Measurements from ENCODE around the gene TAS2R20. TPM values are rescaled to one million over a fixed set of nuclear protein-coding genes. Genes with fewer than 3 reads are reported as not detected.
"Not testable (repeated sequence)": the region's sequence is repeated elsewhere in the genome, so short reads cannot be mapped to it uniquely, and the experiment has no call there.

TAS2R20 gene
- total RNA-seq = under 1 TPM; 0.24 to 0.33 TPM

- H3K4me1 ChIP-seq = no peaks in the 10 kb centered on the region
- no peak for TF ChIP-seq CTCF (IDR thresholded peaks at IDR 0.05)
- H3K27ac ChIP-seq = no peak within 1 kb of the TSS
- no peak within 1 kb of the TSS for H3K4me3 ChIP-seq
- H3K36me3 ChIP-seq = no peaks in the 10 kb centered on the region
- DNase-seq (ENCODE audit: low spot score) = no peak
- H3K9me3 ChIP-seq = no peaks in the 10 kb centered on the region
- no peaks in the 10 kb centered on the region for H3K27me3 ChIP-seq
These were observed at the start of gene TAS2R20 for GRCh38 chr12:10998204-10998603. Gene TAS2R20 (minus strand): TSS chr12:10998304. CDS start chr12:10997875, 429 bp downstream.

GRCh38 chr12:11041366-11041765, 43.3 kb upstream of the TAS2R20 start:
- H3K4me1 ChIP-seq; H3K4me3 ChIP-seq; DNase-seq (ENCODE audit: low spot score); H3K36me3 ChIP-seq; H3K9me3 ChIP-seq; H3K27me3 ChIP-seq; H3K27ac ChIP-seq: not testable (repeated sequence)

- Histone ChIP-seq H3K4me3 (no peak overlapping the region), H3K27ac (no peak overlapping the region), H3K9me3 (no peaks in the 10 kb centered on the region), H3K27me3 (no peaks in the 10 kb centered on the region), H3K4me1 (no peaks in the 10 kb centered on the region), H3K36me3 (no peaks in the 10 kb centered on the region)
- TF ChIP-seq CTCF (IDR thresholded peaks at IDR 0.05) = no peak
- no peak for DNase-seq (ENCODE audit: low spot score)
These were observed 42.1 kb upstream of the TAS2R20 start for GRCh38 chr12:11040162-11040561.

GRCh38 chr12:11039171-11039570, 41.1 kb upstream of the TAS2R20 start:
- Histone ChIP-seq H3K27ac (no peak overlapping the region), H3K9me3 (no peaks in the 10 kb centered on the region), H3K27me3 (no peaks in the 10 kb centered on the region), H3K4me1 (no peaks in the 10 kb centered on the region), H3K36me3 (no peaks in the 10 kb centered on the region), H3K4me3 (no peak overlapping the region)
- no peak for TF ChIP-seq CTCF (IDR thresholded peaks at IDR 0.05)
- no peak for DNase-seq (ENCODE audit: low spot score)

GRCh38 chr12:11033959-11034358, 35.9 kb upstream of the TAS2R20 start:
- DNase-seq (ENCODE audit: low spot score); H3K27me3 ChIP-seq; H3K36me3 ChIP-seq; H3K4me1 ChIP-seq; H3K27ac ChIP-seq; H3K4me3 ChIP-seq; H3K9me3 ChIP-seq: not testable (repeated sequence)

GRCh38 chr12:11031307-11031706, 33.2 kb upstream of the TAS2R20 start, which contains the start of gene TAS2R31:
Gene TAS2R31 (minus strand): TSS chr12:11031407. CDS start chr12:11031335, 72 bp downstream.
- no peak for DNase-seq (ENCODE audit: low spot score)
- no peak within 1 kb of the TSS for H3K27ac ChIP-seq
- no peak for TF ChIP-seq CTCF (IDR thresholded peaks at IDR 0.05)
- H3K9me3 ChIP-seq = no peaks in the 10 kb centered on the region
- H3K27me3 ChIP-seq = no peaks in the 10 kb centered on the region
- no peaks in the 10 kb centered on the region for H3K4me1 ChIP-seq
- no peak within 1 kb of the TSS for H3K4me3 ChIP-seq
- H3K36me3 ChIP-seq = no peaks in the 10 kb centered on the region

GRCh38 chr12:11026118-11026517, 28.0 kb upstream of the TAS2R20 start:
- no peak for TF ChIP-seq CTCF (IDR thresholded peaks at IDR 0.05)
- no peaks in the 10 kb centered on the region for H3K36me3 ChIP-seq
- H3K27ac ChIP-seq = no peak overlapping the region

More at GRCh38 chr12:11026118-11026517, 28.0 kb upstream of the TAS2R20 start:
- Histone ChIP-seq H3K4me3 (no peak overlapping the region), H3K9me3 (no peaks in the 10 kb centered on the region), H3K27me3 (no peaks in the 10 kb centered on the region), H3K4me1 (no peaks in the 10 kb centered on the region)
- no peak for DNase-seq (ENCODE audit: low spot score)

Measured in right atrium auricular region (tissue), 2 donors.